ENCODE results near the gene RB1. TPM values are rescaled to one million over a fixed set of nuclear protein-coding genes. Genes with fewer than 3 reads are reported as not detected.

The RB1 gene
- total RNA-seq, 1 donor from 2014 or later: 10.6 TPM

DNA sequence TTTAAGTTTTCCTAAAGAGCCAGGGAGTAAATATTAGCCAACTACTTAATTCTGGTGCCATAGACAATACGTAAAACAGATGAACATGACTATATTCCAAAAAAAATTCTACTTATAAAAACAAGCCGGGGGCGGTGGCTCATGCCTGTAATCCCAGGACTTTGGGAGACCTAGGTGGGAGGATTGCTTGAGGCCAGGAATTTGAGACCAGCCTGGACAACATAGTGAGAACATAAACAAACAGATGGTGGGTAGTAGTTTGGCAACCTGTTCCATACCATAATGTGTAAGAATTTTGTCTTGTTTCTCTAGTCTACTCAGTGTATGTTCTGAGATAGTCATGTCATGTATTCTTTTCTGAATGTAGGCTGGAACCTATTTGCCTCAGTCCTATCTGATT, 45.1 kb upstream of the RB1 start:
- TF ChIP-seq, protein P1, sequence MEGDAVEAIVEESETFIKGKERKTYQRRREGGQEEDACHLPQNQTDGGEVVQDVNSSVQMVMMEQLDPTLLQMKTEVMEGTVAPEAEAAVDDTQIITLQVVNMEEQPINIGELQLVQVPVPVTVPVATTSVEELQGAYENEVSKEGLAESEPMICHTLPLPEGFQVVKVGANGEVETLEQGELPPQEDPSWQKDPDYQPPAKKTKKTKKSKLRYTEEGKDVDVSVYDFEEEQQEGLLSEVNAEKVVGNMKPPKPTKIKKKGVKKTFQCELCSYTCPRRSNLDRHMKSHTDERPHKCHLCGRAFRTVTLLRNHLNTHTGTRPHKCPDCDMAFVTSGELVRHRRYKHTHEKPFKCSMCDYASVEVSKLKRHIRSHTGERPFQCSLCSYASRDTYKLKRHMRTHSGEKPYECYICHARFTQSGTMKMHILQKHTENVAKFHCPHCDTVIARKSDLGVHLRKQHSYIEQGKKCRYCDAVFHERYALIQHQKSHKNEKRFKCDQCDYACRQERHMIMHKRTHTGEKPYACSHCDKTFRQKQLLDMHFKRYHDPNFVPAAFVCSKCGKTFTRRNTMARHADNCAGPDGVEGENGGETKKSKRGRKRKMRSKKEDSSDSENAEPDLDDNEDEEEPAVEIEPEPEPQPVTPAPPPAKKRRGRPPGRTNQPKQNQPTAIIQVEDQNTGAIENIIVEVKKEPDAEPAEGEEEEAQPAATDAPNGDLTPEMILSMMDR (IDR thresholded peaks at IDR 0.05): no peak
- no peak for DNase-seq (ENCODE audit: low spot score in 2 of 2)
- no peak overlapping the region for H3K27ac ChIP-seq
- H3K4me1 ChIP-seq: peaks cover 0 to 4% of the 10 kb centered on the region in 2 donors
- no peak overlapping the region for H3K4me3 ChIP-seq
- peaks cover 55 to 95% of the 10 kb centered on the region in 2 donors for H3K36me3 ChIP-seq
- no peaks in the 10 kb centered on the region for H3K9me3 ChIP-seq
- H3K27me3 ChIP-seq: no peaks in the 10 kb centered on the region
- intact Hi-C loops (cut with DNase I): no loop called here

DNA sequence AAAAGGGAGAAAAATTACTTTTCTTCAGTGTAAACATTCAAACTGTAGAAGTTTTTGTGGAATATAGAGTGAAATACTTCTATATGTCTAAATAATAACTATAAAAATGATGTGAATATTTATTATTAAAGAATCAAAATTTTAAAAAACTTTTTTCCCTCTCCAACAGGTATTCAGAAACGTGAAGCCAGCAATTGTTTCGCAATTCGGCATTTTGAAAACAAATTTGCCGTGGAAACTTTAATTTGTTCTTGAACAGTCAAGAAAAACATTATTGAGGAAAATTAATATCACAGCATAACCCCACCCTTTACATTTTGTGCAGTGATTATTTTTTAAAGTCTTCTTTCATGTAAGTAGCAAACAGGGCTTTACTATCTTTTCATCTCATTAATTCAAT, 42.6 kb upstream of the RB1 start:
- H3K4me1 ChIP-seq: peaks cover 0 to 2% of the 10 kb centered on the region in 2 donors
- TF ChIP-seq, protein P1 (IDR thresholded peaks at IDR 0.05): no peak
- no peaks in the 10 kb centered on the region for H3K9me3 ChIP-seq
- H3K27ac ChIP-seq: no peak overlapping the region
- intact Hi-C loops (cut with DNase I): no loop called here
- H3K27me3 ChIP-seq: no peaks in the 10 kb centered on the region
- H3K36me3 ChIP-seq: peaks cover 50 to 77% of the 10 kb centered on the region in 2 donors
- DNase-seq (ENCODE audit: low spot score in 2 of 2): no peak
- H3K4me3 ChIP-seq: no peak overlapping the region

- H3K36me3 ChIP-seq: peaks cover 40 to 55% of the 10 kb centered on the region in 2 donors
- no peak overlapping the region for H3K4me3 ChIP-seq
- H3K4me1 ChIP-seq: no peaks in the 10 kb centered on the region
- H3K27ac ChIP-seq: no peak overlapping the region
- no peak for DNase-seq (ENCODE audit: low spot score in 2 of 2)
- TF ChIP-seq, protein P1 (IDR thresholded peaks at IDR 0.05): no peak
- intact Hi-C loops (cut with DNase I): no loop called here
- H3K27me3 ChIP-seq: no peaks in the 10 kb centered on the region
- no peaks in the 10 kb centered on the region for H3K9me3 ChIP-seq
Measured at GRCh38 chr13:48263196-48263595, 40.4 kb upstream of the RB1 start.

DNA sequence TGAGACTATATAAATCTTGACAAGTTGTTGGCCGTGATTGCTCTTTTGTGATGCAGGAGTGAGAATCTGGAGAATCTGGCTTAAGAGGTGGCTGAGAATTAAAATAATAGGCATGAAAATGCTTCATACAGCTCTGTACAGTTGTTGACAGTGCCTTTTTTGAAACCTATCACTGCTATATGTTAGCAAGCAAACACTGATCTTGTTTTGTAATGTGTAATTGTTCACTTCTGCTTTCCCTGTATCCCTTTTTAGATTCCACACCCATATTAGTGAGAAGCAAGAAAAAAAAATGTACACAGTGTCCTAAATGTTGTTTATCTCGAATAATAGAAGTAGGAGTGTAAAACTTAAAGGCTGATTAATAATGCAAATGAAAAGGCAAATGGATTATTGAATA, 39.5 kb upstream of the RB1 start:
- peaks cover 37 to 46% of the 10 kb centered on the region in 2 donors for H3K36me3 ChIP-seq
- intact Hi-C loops (cut with DNase I): no loop called here

DNA sequence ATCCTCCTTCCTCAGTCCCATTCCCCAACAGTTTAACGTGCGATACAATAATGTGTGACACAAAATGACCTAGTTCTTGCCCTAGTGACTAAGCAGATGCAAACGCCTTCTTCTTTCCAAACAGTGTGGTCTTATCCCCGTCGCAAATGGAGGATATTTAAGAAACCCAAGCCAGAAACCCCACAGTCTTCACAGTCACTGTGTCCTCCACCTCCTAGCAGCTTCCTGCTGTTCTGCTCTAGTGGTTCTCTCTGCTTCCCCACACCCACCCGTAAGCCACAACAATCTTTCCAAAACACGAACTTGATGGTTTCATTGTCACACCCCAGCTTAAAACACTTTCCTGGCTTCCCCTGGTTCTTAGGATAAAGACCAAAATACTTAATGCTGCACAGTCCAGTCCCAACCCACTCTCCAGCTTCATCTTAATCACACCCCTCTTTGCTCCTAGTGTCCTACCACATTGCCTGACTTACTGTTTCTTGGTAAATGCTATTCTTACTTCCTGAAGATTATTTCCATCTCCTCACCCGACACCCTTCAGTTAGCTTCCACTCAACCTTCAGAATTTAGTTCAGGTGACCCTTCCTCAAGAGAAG, 38.2 kb upstream of the RB1 start:
- H3K9me3 ChIP-seq: no peaks in the 10 kb centered on the region
- TF ChIP-seq, protein P1 (IDR thresholded peaks at IDR 0.05): no peak
- intact Hi-C loops (cut with DNase I): no loop called here
- no peak for DNase-seq (ENCODE audit: low spot score in 2 of 2)
- H3K4me3 ChIP-seq: no peak overlapping the region
- peaks cover 29 to 36% of the 10 kb centered on the region in 2 donors for H3K36me3 ChIP-seq
- H3K27ac ChIP-seq: no peak overlapping the region
- no peaks in the 10 kb centered on the region for H3K4me1 ChIP-seq
- no peaks in the 10 kb centered on the region for H3K27me3 ChIP-seq

More for the DNA sequence above, 39.5 kb upstream of the RB1 start:
- no peaks in the 10 kb centered on the region for H3K9me3 ChIP-seq
- no peaks in the 10 kb centered on the region for H3K27me3 ChIP-seq
- DNase-seq (ENCODE audit: low spot score in 2 of 2): no peak
- H3K27ac ChIP-seq: no peak overlapping the region
- H3K4me3 ChIP-seq: no peak overlapping the region
- TF ChIP-seq, protein P1 (IDR thresholded peaks at IDR 0.05): no peak
- no peaks in the 10 kb centered on the region for H3K4me1 ChIP-seq

DNA sequence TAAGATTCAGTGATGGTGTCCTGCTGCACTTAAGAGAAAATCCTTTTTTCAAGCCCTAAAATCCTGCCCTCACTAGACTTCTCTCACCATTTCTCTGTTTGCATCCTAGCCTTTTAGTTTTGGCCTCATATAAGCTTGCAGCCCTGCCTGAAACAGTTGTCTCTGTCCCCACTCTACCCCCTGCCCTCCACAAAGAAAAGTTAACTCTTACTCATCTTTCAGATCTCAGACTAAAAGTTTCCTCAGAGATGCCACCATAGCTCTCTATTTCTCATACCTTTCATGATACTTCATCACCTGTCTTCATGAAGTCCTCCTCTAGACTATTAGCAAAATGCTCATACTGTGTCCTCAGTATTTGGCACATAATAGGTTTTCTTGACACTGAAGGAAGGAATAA, 37.4 kb upstream of the RB1 start:
- no peaks in the 10 kb centered on the region for H3K27me3 ChIP-seq
- H3K4me3 ChIP-seq: no peak overlapping the region
- no peak for DNase-seq (ENCODE audit: low spot score in 2 of 2)
- intact Hi-C loops (cut with DNase I): no loop called here
- H3K9me3 ChIP-seq: no peaks in the 10 kb centered on the region
- TF ChIP-seq, protein P1 (IDR thresholded peaks at IDR 0.05): no peak
- no peak overlapping the region for H3K27ac ChIP-seq
- H3K4me1 ChIP-seq: no peaks in the 10 kb centered on the region
- peaks cover 22 to 29% of the 10 kb centered on the region in 2 donors for H3K36me3 ChIP-seq
